ENCODE measurements around the gene GZMM. TPM values are rescaled to one million over a fixed set of nuclear protein-coding genes. Genes with fewer than 3 reads are reported as not detected.
A peak's percentile ranks its signal among the peaks of the same experiment; 100 is the strongest.

GZMM gene
- polyA plus RNA-seq, 3 donors, result 0.32 to 1.4 (median 0.48) TPM

DNA sequence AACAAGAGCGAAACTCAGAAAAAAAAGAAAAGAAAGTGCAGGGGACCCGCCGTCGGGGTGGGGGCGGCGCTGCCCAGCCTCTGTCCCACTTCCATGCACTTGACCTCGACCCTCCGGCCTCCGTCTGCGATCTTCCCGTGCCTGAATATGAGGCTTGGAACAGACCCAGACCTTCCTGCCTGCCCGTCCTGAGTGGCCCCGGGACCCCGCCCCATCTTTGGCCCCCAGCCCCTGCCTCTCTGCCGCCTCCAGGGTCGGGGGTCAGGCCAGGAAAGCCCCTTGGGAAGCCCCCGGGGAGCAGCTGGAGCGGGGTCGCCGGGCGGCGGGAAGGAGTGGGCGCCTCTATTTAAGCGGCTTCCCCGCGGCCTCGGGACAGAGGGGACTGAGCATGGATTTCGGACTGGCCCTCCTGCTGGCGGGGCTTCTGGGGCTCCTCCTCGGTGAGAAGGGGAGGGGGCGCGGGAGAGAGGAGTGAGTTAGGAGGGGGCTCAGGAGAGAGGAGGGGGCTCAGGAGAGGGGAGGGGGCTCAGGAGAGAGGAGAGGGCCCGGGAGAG is 47.7 kb upstream of the GZMM start, which contains the start of gene MADCAM1:
TSS of gene MADCAM1 (plus strand) at position 375 of the 554 bp plus-strand sequence. CDS start at position 389, 14 bp downstream.
- Histone ChIP-seq H3K4me3 (replicated peaks in 1 of 3; ENCODE audit: low read depth in 2 of 3, low read length in 3 of 3) (no peak within 1 kb of the TSS), H3K27me3 (ENCODE audit: control insufficient read depth in 2 of 2, insufficient read depth in 2 of 2, low read length in 2 of 2) (peaks cover 16 to 49% of the 10 kb centered on the region in 2 donors), H2AFZ (ENCODE audit: insufficient read depth, low read depth, low read length, poor library complexity, severe bottlenecking) (no peak within 1 kb of the TSS), H3K9ac (ENCODE audit: insufficient read depth, low read length, poor library complexity, severe bottlenecking) (no peak within 1 kb of the TSS), H3K79me2 (ENCODE audit: insufficient read depth, low read length) (no peaks in the 10 kb centered on the region), H3K36me3 (replicated peaks in 1 of 2; ENCODE audit: control insufficient read depth in 1 of 2, insufficient read depth in 2 of 2, low read length in 2 of 2) (no peaks in the 10 kb centered on the region), H3K9me3 (replicated peaks in 1 of 2; ENCODE audit: control insufficient read depth in 1 of 2, insufficient read depth in 1 of 2, low read length in 2 of 2) (peaks cover 5 to 11% of the 10 kb centered on the region in 2 donors), H4K20me1 (ENCODE audit: insufficient read depth, low read length) (no peaks in the 10 kb centered on the region), H3K4me1 (ENCODE audit: control insufficient read depth in 1 of 2, insufficient read depth in 2 of 2, low read length in 2 of 2) (no peaks in the 10 kb centered on the region), H3K4me2 (replicated peaks; ENCODE audit: extremely low read depth, low read length, poor library complexity, severe bottlenecking) (no peak within 1 kb of the TSS), H3K27ac (ENCODE audit: low read depth in 1 of 2, low read length in 2 of 2) (no peak within 1 kb of the TSS)
- peaks cover 36 to 72% (median 59%) of the 10 kb centered on the region in 3 donors for H3K27me3 Mint-ChIP-seq (ENCODE audit: low read depth in 3 of 3)
- TF ChIP-seq, protein P1, sequence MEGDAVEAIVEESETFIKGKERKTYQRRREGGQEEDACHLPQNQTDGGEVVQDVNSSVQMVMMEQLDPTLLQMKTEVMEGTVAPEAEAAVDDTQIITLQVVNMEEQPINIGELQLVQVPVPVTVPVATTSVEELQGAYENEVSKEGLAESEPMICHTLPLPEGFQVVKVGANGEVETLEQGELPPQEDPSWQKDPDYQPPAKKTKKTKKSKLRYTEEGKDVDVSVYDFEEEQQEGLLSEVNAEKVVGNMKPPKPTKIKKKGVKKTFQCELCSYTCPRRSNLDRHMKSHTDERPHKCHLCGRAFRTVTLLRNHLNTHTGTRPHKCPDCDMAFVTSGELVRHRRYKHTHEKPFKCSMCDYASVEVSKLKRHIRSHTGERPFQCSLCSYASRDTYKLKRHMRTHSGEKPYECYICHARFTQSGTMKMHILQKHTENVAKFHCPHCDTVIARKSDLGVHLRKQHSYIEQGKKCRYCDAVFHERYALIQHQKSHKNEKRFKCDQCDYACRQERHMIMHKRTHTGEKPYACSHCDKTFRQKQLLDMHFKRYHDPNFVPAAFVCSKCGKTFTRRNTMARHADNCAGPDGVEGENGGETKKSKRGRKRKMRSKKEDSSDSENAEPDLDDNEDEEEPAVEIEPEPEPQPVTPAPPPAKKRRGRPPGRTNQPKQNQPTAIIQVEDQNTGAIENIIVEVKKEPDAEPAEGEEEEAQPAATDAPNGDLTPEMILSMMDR (IDR thresholded peaks at IDR 0.05), result no peak
- WGBS (ENCODE audit: insufficient coverage), result 21% methylated on average over 24 of the region's 33 CpGs
- peaks cover 2 to 39% (median 25%) of the 10 kb centered on the region in 7 donors for H3K9me3 Mint-ChIP-seq
- DNase-seq, result no peak
- H3K4me3 Mint-ChIP-seq, result peak within 1 kb of the TSS in 1 of 2 donors; percentile 67
- H3K27ac Mint-ChIP-seq, result peak within 1 kb of the TSS in 2 of 7 donors; percentile 13 to 30
- intact Hi-C loops (cut with micrococcal nuclease), result no loop called here
- peaks cover 0 to 4% of the 10 kb centered on the region in 2 donors for H3K36me3 Mint-ChIP-seq
- no peaks in the 10 kb centered on the region for H3K4me1 Mint-ChIP-seq

DNA sequence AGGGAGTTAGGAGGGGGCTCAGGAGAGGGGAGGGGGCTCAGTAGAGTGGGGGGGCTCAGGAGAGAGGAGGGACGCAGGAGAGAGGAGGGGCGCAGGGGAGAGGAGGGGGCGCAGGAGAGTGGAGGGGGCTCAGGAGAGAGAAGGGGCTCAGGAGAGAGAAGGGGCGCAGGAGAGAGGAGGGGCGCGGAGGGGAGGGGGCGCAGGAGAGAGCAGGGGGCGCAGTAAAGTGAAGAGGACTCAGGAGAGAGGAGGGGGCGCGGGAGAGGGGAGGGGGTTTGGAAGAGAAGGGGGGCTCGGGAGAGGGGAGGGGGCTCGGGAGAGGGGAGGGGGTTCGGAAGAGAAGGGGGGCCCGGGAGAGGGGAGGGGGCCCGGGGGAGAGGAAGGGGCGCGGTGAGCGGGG is 46.9 kb upstream of the GZMM start:
- Histone ChIP-seq H3K27me3 (ENCODE audit: control insufficient read depth in 2 of 2, insufficient read depth in 2 of 2, low read length in 2 of 2) (peaks cover 16 to 49% of the 10 kb centered on the region in 2 donors), H3K9ac (ENCODE audit: insufficient read depth, low read length, poor library complexity, severe bottlenecking) (no peak overlapping the region), H3K27ac (ENCODE audit: low read depth in 1 of 2, low read length in 2 of 2) (no peak overlapping the region), H3K4me1 (ENCODE audit: control insufficient read depth in 1 of 2, insufficient read depth in 2 of 2, low read length in 2 of 2) (no peaks in the 10 kb centered on the region), H3K36me3 (replicated peaks in 1 of 2; ENCODE audit: control insufficient read depth in 1 of 2, insufficient read depth in 2 of 2, low read length in 2 of 2) (no peaks in the 10 kb centered on the region), H3K79me2 (ENCODE audit: insufficient read depth, low read length) (no peaks in the 10 kb centered on the region), H2AFZ (ENCODE audit: insufficient read depth, low read depth, low read length, poor library complexity, severe bottlenecking) (no peak overlapping the region), H4K20me1 (ENCODE audit: insufficient read depth, low read length) (no peaks in the 10 kb centered on the region), H3K4me2 (replicated peaks; ENCODE audit: extremely low read depth, low read length, poor library complexity, severe bottlenecking) (no peak overlapping the region), H3K4me3 (replicated peaks in 1 of 3; ENCODE audit: low read depth in 2 of 3, low read length in 3 of 3) (no peak overlapping the region), H3K9me3 (replicated peaks in 1 of 2; ENCODE audit: control insufficient read depth in 1 of 2, insufficient read depth in 1 of 2, low read length in 2 of 2) (peaks cover 13 to 16% of the 10 kb centered on the region in 2 donors)
- no peaks in the 10 kb centered on the region for H3K4me1 Mint-ChIP-seq
- H3K9me3 Mint-ChIP-seq, result peaks cover 2 to 44% (median 26%) of the 10 kb centered on the region in 7 donors
- intact Hi-C loops (cut with micrococcal nuclease), result no loop called here
- WGBS (ENCODE audit: insufficient coverage), result 0% methylated on average over 4 of the region's 18 CpGs
- TF ChIP-seq, protein P1 (IDR thresholded peaks at IDR 0.05), result no peak
- no peak overlapping the region for H3K27ac Mint-ChIP-seq
- H3K4me3 Mint-ChIP-seq, result no peak overlapping the region
- H3K36me3 Mint-ChIP-seq, result peaks cover 0 to 4% of the 10 kb centered on the region in 2 donors
- no peak for DNase-seq
- H3K27me3 Mint-ChIP-seq (ENCODE audit: low read depth in 3 of 3), result peaks cover 36 to 72% (median 62%) of the 10 kb centered on the region in 3 donors
